NCI-H2227 (cell line): ENCODE measurements around the gene SCYL1.

ENCODE experiments used
- DNase-seq: peaks from one replicate; lab custom pipeline; 2025; ENCODE audit not compliant: unreplicated experiment; lab: John Stamatoyannopoulos, UW

The SCYL1 gene

GRCh38 chr11:65551572-65552387 lies 26.9 kb downstream of the SCYL1 start:
- peak; percentile 48 for DNase-seq

GRCh38 chr11:65552388-65552951 lies 27.6 kb downstream of the SCYL1 start:
- no peak for DNase-seq

GRCh38 chr11:65553301-65554001 lies 28.6 kb downstream of the SCYL1 start:
- no peak for DNase-seq

GRCh38 chr11:65554057-65554818 lies 29.4 kb downstream of the SCYL1 start:
- DNase-seq, result no peak

GRCh38 chr11:65554842-65555430 lies 30.1 kb downstream of the SCYL1 start:
- DNase-seq, result no peak

- DNase-seq, result no peak
Measured at GRCh38 chr11:65555693-65556231, 30.9 kb downstream of the SCYL1 start.

- no peak for DNase-seq
Measured at GRCh38 chr11:65556470-65557279, 31.8 kb downstream of the SCYL1 start.

- DNase-seq, result peak; percentile 51
Measured at GRCh38 chr11:65557280-65558001, 32.6 kb downstream of the SCYL1 start.

GRCh38 chr11:65558002-65558929 lies 33.4 kb downstream of the SCYL1 start, which contains the start of gene LTBP3:
LTBP3 (minus strand) TSS chr11:65558359; CDS start chr11:65557959, 400 bp downstream.
- peak; percentile 80 for DNase-seq

GRCh38 chr11:65558930-65559509 lies 34.1 kb downstream of the SCYL1 start:
- DNase-seq, result no peak

GRCh38 chr11:65559535-65559934 lies 34.7 kb downstream of the SCYL1 start:
- no peak for DNase-seq

GRCh38 chr11:65559951-65560537 lies 35.2 kb downstream of the SCYL1 start:
- DNase-seq, result peak; percentile 28

- DNase-seq, result peak; percentile 56
Measured at GRCh38 chr11:65560555-65561418, 35.9 kb downstream of the SCYL1 start.

GRCh38 chr11:65562020-65562419 lies 37.1 kb downstream of the SCYL1 start:
- no peak for DNase-seq

GRCh38 chr11:65562788-65563187 lies 37.9 kb downstream of the SCYL1 start:
- DNase-seq, result no peak

- DNase-seq, result no peak
Measured at GRCh38 chr11:65563601-65564000, 38.7 kb downstream of the SCYL1 start.
